Upper lobe of left lung (tissue), 6 donors: ENCODE measurements around the gene UXS1. TPM values are rescaled to one million over a fixed set of nuclear protein-coding genes. Genes with fewer than 3 reads are reported as not detected.

Experiments
- ATAC-seq, 2 donors: fragments of 200-7000 bp; cut with Tn5 transposase; one replicate each; pipeline ENCODE4 v1.9.1; 2022; ENCODE audit warnings: mild to moderate bottlenecking in 2 of 2, moderate library complexity in 2 of 2; ENCODE audit not compliant: low FRiP score in 2 of 2
- DNase-seq, 2 donors: peaks; one replicate each; pipeline ENCODE4 v3.0.0-alpha.2; 2019 to 2020
- H3K27ac ChIP-seq, 4 donors: fragments of 200-600 bp; sonication (generic); one replicate each; pipeline ENCODE4 v1.5.1; 2016 to 2019
- H3K27me3 ChIP-seq, 4 donors: fragments of 200-600 bp; sonication (generic); one replicate each; pipeline ENCODE4 v1.5.1; 2017 to 2019
- H3K36me3 ChIP-seq, 4 donors: fragments of 200-600 bp; sonication (generic); one replicate each; pipeline ENCODE4 v1.5.1; 2016 to 2019
- H3K4me1 ChIP-seq, 4 donors: fragments of 200-600 bp; sonication (generic); one replicate each; pipeline ENCODE4 v1.5.1; 2018 to 2019
- H3K4me3 ChIP-seq, 4 donors: fragments of 200-600 bp; sonication (generic); one replicate each; pipeline ENCODE4 v1.5.1; 2017 to 2019; ENCODE audit warnings: mild to moderate bottlenecking in 2 of 4, moderate library complexity in 1 of 4
- H3K9me3 ChIP-seq, 4 donors: fragments of 200-600 bp; sonication (generic); one replicate each; pipeline ENCODE4 v1.5.1; 2018 to 2019
- EP300 ChIP-seq, 4 donors: sonication (generic); formaldehyde crosslinking; IDR thresholded peaks; one replicate each; pipeline ENCODE4 v1.5.1; 2017; ENCODE audit warnings: antibody characterized with exemption in 4 of 4, control low read depth in 2 of 4
- POLR2A ChIP-seq, 4 donors: fragments of 450-650 bp; IDR thresholded peaks; one replicate each; pipeline ENCODE4 v1.5.1; 2016 to 2017; ENCODE audit warnings: antibody characterized with exemption in 4 of 4, mild to moderate bottlenecking in 2 of 4
- POLR2AphosphoS5 ChIP-seq, 2 donors: sonication (generic); formaldehyde crosslinking; IDR thresholded peaks; one replicate each; pipeline ENCODE4 v1.5.1; 2017; ENCODE audit warnings: antibody characterized with exemption in 2 of 2
- WGBS, 2 donors: methylation state at CpG; one replicate each; pipeline ENCODE4 v1.1.5; 2017 to 2018; 5-methylcytosine and 5-hydroxymethylcytosine counted together
- total RNA-seq, 6 donors: library from RNA; depleted of rRNA in 4 of 6; stranded (reverse); fragments of >200 nt in 4 of 6; gene quantifications; one replicate each; pipeline versions ENCODE4 v1.1.0 to v1.2.1, GENCODE V29; 2016 to 2021
- TF ChIP-seq, protein P1 (sequence below), 6 experiments: fragments of 450-650 bp in 4 of 6; fragments of 200-600 bp in 2 of 6; sonication (generic) in 2 of 6; IDR thresholded peaks; one replicate each; pipeline ENCODE4 v1.5.1; 2016 to 2019; ENCODE audit warnings: antibody characterized with exemption in 6 of 6
- donor health status: DM: no; HTN: no; CAD: no; lungs with moderate emphysema.
- donor health status: DM: no; HTN: yes; CAD: no; lungs with severe emphysema.

UXS1 gene
- total RNA-seq, 6 donors from 2014 or later: 53.1 to 183 (median 93.5) TPM

DNA sequence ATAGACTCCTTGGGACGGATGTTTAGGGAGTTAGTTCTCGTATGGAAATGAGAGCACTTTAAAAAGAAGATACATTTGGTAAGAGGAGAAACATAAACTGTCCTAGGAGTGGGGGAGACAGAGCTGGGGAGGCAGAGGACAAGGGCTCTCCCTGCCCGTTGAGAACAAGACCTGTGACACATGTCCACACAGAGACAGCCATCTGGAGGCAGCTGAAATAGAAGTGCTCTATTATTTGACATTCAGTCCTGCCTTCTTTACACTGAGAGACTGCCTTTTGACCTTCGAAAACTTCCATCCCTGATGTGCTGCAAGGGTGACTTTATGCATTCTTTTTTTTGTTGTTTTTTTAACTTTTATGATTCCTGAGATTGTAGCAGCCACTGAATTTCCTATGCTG, 150.1 kb downstream of the UXS1 start:
- Histone ChIP-seq H3K36me3 (no peaks in the 10 kb centered on the region), H3K9me3 (no peaks in the 10 kb centered on the region), H3K4me1 (no peaks in the 10 kb centered on the region), H3K4me3 (no peak overlapping the region), H3K27ac (no peak overlapping the region), H3K27me3 (no peaks in the 10 kb centered on the region)
- 70 to 76% methylated on average over 4 of the region's 4 CpGs for WGBS, 2 donors
- TF ChIP-seq EP300 (IDR thresholded peaks at IDR 0.05): no peak
- TF ChIP-seq POLR2AphosphoS5 (IDR thresholded peaks at IDR 0.05): no peak
- TF ChIP-seq, protein P1, sequence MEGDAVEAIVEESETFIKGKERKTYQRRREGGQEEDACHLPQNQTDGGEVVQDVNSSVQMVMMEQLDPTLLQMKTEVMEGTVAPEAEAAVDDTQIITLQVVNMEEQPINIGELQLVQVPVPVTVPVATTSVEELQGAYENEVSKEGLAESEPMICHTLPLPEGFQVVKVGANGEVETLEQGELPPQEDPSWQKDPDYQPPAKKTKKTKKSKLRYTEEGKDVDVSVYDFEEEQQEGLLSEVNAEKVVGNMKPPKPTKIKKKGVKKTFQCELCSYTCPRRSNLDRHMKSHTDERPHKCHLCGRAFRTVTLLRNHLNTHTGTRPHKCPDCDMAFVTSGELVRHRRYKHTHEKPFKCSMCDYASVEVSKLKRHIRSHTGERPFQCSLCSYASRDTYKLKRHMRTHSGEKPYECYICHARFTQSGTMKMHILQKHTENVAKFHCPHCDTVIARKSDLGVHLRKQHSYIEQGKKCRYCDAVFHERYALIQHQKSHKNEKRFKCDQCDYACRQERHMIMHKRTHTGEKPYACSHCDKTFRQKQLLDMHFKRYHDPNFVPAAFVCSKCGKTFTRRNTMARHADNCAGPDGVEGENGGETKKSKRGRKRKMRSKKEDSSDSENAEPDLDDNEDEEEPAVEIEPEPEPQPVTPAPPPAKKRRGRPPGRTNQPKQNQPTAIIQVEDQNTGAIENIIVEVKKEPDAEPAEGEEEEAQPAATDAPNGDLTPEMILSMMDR (IDR thresholded peaks at IDR 0.05): no peak
- TF ChIP-seq POLR2A (IDR thresholded peaks at IDR 0.05): no peak
- DNase-seq: no peak
- ATAC-seq: no peak
